Stimulated activated CD8-positive, alpha-beta memory T cell treated with anti-CD3 and anti-CD28 coated beads, Interleukin-12 subunit alpha, Interleukin-12 subunit beta, amount 100 ng/mL, for 4 hours (primary cell): ENCODE data around the gene NCF1.
"Not testable (repeated sequence)": the region's sequence is repeated elsewhere in the genome, so short reads cannot be mapped to it uniquely, and the experiment has no call there.

Source experiments
- DNase-seq: peaks from one replicate; pipeline ENCODE4 v3.0.0-alpha.2; 2020; ENCODE audit warnings: low read depth

Gene NCF1

GRCh38 chr7:74788369-74789150 lies 14.7 kb downstream of the NCF1 start:
- DNase-seq: peak; percentile 92

GRCh38 chr7:74789200-74789736 lies 15.5 kb downstream of the NCF1 start:
- not testable (repeated sequence) for DNase-seq

- DNase-seq: not testable (repeated sequence)
Observed at GRCh38 chr7:74797848-74798622, 24.2 kb downstream of the NCF1 start.

GRCh38 chr7:74798644-74799043 lies 24.8 kb downstream of the NCF1 start:
- not testable (repeated sequence) for DNase-seq

- DNase-seq: not testable (repeated sequence)
Observed at GRCh38 chr7:74815882-74816281, 42.1 kb downstream of the NCF1 start.

GRCh38 chr7:74820146-74820805 lies 46.5 kb downstream of the NCF1 start:
- not testable (repeated sequence) for DNase-seq

GRCh38 chr7:74821259-74821658 lies 47.4 kb downstream of the NCF1 start:
- DNase-seq: not testable (repeated sequence)

GRCh38 chr7:74829959-74830358 lies 56.1 kb downstream of the NCF1 start:
- not testable (repeated sequence) for DNase-seq

- not testable (repeated sequence) for DNase-seq
Observed at GRCh38 chr7:74830411-74830810, 56.6 kb downstream of the NCF1 start.
